ENCODE measurements around the gene C1GALT1C1L.

- TF ChIP-seq EZH2phosphoT487 (IDR thresholded peaks at IDR 0.05; ENCODE audit: borderline replicate concordance, low read length): no peak
- TF ChIP-seq CTCF (conservative IDR thresholded peaks at IDR 0.05; ENCODE audit: low read depth, low read length): no peak
- no peak for TF ChIP-seq EZH2 (IDR thresholded peaks at IDR 0.05; ENCODE audit: low read length, unreplicated experiment)
Observed at GRCh38 chr2:43708178-43708577, 31.9 kb upstream of the C1GALT1C1L start.

All from PC-3 (cell line).